ENCODE measurements around the gene CELA3A.
A peak's percentile ranks its signal among the peaks of the same experiment; 100 is the strongest.

CELA3A gene

DNA sequence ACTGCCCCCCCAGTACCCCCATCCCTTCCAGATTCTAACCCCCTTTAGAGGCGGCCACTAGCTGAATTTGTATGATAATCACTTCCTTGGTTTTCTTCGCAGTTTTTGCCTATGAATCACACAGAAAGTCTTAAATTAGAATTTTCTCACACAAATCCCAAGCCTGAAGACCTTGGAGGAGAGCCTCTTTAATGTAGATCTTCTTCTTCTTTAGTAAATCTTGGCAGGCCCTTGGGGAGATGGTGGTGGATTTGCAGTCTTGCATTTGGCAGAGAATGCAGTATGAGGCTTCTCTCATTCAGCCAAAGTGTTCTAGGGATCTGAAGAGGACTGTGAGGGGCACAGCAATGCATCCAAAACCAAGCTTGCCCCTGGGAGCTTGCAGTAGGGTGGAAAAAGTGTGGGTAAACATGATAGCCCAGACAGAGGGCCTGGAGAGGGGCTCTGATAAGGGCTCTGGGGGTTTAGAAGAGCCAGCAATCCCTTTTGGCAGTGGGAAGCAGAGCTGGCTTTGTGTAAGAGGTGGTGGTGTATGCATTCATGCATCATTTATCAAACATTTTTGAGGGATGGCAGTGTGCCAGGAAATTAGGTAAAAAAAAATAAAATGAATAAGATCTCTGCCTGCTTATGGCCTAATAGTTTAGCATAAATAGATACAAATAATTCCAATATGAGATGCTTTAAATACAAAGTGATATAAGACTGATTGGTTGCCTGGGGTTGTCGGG lies 43.4 kb downstream of the CELA3A start:
- H3K4me1 ChIP-seq (ENCODE audit: control insufficient read depth, low read depth, low read length), result peaks cover 3% of the 10 kb centered on the region
- H3K27ac ChIP-seq (ENCODE audit: low read length), result no peak overlapping the region
- no peaks in the 10 kb centered on the region for H3K9me3 ChIP-seq (ENCODE audit: control insufficient read depth, low read depth, low read length)

GRCh38 chr1:22045604-22046228 lies 44.3 kb downstream of the CELA3A start:
- no peaks in the 10 kb centered on the region for H3K27me3 ChIP-seq (ENCODE audit: control insufficient read depth, insufficient read depth, low read length)
- H3K4me3 ChIP-seq (ENCODE audit: low read length), result no peak overlapping the region
- no peak overlapping the region for H3K27ac ChIP-seq (ENCODE audit: low read length)
- no peaks in the 10 kb centered on the region for H3K36me3 ChIP-seq (ENCODE audit: control insufficient read depth, low read depth, low read length)
- no peak overlapping the region for H3K9ac ChIP-seq (ENCODE audit: low read length)
- H3K4me1 ChIP-seq (ENCODE audit: control insufficient read depth, low read depth, low read length), result no peaks in the 10 kb centered on the region
- H3K9me3 ChIP-seq (ENCODE audit: control insufficient read depth, low read depth, low read length), result no peaks in the 10 kb centered on the region

More for the DNA sequence above, 43.4 kb downstream of the CELA3A start:
- H3K36me3 ChIP-seq (ENCODE audit: control insufficient read depth, low read depth, low read length), result no peaks in the 10 kb centered on the region
- no peak overlapping the region for H3K9ac ChIP-seq (ENCODE audit: low read length)
- H3K27me3 ChIP-seq (ENCODE audit: control insufficient read depth, insufficient read depth, low read length), result no peaks in the 10 kb centered on the region
- H3K4me3 ChIP-seq (ENCODE audit: low read length), result no peak overlapping the region

DNA sequence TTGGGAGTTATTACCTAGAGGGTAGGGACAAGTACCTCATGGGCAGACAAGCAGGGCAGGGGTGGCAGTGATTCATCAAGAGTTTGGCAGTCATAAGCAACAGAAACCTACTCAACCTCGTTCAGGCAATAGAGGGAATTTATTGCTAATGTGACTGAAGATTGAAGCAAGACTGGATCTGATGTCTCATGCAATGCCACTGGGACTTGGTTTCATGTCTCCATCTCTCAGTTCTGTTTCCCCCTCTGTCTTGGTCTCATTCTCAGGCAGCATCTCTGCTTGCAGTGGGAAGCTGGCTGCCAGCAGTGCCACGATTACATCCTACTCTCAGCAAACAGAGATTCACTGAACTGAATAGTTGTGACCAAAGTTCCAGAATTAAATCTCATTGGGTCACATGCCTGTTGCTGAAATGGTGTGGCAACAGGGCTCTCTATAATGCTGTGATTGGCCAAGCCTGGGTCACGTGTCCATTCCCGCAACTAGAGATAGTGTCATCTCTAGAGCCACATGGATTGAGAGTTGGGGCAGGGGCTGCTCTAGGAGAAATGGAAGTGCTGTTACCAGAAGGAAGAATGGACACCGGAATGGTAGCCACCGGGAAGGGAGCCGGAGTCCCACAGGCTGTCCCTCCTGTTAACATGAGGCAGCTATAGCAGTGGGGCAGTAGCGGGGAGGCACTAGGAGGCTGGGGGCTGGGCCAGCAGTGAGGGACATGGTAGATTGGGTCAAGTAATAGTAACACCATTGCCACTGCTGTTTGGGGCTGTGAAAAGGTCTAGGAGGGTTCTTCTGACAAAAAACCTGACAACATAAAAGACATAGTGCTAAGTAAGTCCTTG lies 47.1 kb downstream of the CELA3A start:
- Histone ChIP-seq H3K9me3 (ENCODE audit: control insufficient read depth, low read depth, low read length) (no peaks in the 10 kb centered on the region), H3K4me3 (ENCODE audit: low read length) (no peak overlapping the region), H3K36me3 (ENCODE audit: control insufficient read depth, low read depth, low read length) (no peaks in the 10 kb centered on the region), H3K4me1 (ENCODE audit: control insufficient read depth, low read depth, low read length) (no peaks in the 10 kb centered on the region), H3K9ac (ENCODE audit: low read length) (no peak overlapping the region), H3K27me3 (ENCODE audit: control insufficient read depth, insufficient read depth, low read length) (no peaks in the 10 kb centered on the region), H3K27ac (ENCODE audit: low read length) (no peak overlapping the region)

GRCh38 chr1:22050330-22050729 lies 48.9 kb downstream of the CELA3A start:
- Histone ChIP-seq H3K9ac (ENCODE audit: low read length) (no peak overlapping the region), H3K27ac (ENCODE audit: low read length) (no peak overlapping the region), H3K9me3 (ENCODE audit: control insufficient read depth, low read depth, low read length) (no peaks in the 10 kb centered on the region), H3K4me3 (ENCODE audit: low read length) (no peak overlapping the region), H3K36me3 (ENCODE audit: control insufficient read depth, low read depth, low read length) (no peaks in the 10 kb centered on the region), H3K4me1 (ENCODE audit: control insufficient read depth, low read depth, low read length) (peaks cover 4% of the 10 kb centered on the region), H3K27me3 (ENCODE audit: control insufficient read depth, insufficient read depth, low read length) (no peaks in the 10 kb centered on the region)

DNA sequence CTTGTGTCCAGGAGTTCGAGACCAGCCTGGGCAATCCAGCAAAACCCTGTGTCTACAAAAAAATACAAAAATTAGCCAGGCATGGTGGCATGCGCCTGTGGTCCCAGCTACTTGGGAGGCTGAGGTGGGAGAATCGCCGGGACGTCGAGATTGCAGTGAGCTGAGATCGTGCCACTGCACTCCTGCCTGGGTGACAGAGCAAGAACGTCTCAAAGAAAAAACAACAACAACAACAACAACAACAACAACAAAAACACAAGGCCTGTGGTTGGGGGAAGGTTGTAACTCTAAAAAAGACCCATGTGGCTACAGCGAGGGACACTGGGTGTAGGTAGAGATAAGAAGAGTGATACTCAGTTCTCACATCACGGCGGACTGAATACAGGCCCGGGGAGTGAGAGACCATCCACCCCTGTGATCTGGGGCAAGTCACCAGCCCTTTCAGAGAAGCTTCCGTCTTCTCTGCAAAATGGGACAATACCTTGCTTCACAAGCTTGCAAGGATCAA lies 50.2 kb downstream of the CELA3A start:
- peaks cover 4% of the 10 kb centered on the region for H3K4me1 ChIP-seq (ENCODE audit: control insufficient read depth, low read depth, low read length)
- H3K9ac ChIP-seq (ENCODE audit: low read length), result no peak overlapping the region
- peaks cover under 1% of the 10 kb centered on the region for H3K36me3 ChIP-seq (ENCODE audit: control insufficient read depth, low read depth, low read length)
- H3K9me3 ChIP-seq (ENCODE audit: control insufficient read depth, low read depth, low read length), result no peaks in the 10 kb centered on the region
- H3K4me3 ChIP-seq (ENCODE audit: low read length), result peak overlapping the region; percentile 61
- no peak overlapping the region for H3K27ac ChIP-seq (ENCODE audit: low read length)
- no peaks in the 10 kb centered on the region for H3K27me3 ChIP-seq (ENCODE audit: control insufficient read depth, insufficient read depth, low read length)

DNA sequence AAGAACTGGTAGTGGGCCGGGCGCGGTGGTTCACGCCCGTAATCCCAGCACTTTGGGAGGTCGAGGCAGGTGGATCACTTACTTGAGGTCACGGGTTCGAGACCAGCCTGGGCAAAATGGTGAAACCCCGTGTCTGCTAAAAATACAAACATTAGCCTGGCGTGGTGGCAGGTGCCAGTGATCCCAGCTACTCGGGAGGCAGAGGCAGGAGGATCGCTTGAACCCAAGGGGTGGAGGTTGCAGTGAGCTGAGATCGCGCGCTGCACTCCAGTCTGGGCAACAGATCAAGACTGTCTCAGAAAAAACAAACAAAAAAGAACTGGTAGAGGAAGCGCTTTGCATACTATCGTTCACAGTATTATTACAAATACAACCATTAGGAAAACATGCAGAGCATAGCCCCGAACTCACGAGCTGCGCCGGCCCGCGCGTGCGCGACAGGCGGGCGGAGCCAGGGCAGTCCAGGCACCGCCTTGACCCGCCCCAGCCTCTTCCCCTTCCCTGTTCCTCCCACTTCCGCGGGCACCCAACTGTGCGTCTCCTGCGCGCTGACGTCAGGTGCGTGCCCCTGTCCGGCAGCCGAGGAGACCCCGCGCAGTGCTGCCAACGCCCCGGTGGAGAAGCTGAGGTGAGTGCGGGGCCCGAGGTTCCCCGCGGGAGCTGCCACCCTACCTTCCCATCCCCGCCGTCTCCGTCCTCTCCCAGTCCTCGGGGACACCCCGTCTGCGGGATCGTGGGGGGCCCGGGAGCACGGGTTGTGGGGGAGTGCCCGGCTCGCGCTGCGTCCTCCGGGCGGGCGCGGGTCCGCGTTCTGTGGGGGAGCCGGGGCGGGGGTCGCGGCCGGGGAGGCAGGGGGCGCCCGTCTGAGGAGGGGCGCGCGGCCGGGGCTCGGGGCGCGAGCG lies 50.9 kb downstream of the CELA3A start, which contains the start of gene CDC42:
Gene CDC42 (plus strand): TSS at position 595 of the 902 bp plus-strand sequence. CDS start 25,770 bp downstream, outside the sequence.
- Histone ChIP-seq H3K4me3 (ENCODE audit: low read length) (peak within 1 kb of the TSS; percentile 93), H3K9me3 (ENCODE audit: control insufficient read depth, low read depth, low read length) (no peaks in the 10 kb centered on the region), H3K36me3 (ENCODE audit: control insufficient read depth, low read depth, low read length) (peaks cover 3% of the 10 kb centered on the region), H3K4me1 (ENCODE audit: control insufficient read depth, low read depth, low read length) (peaks cover 4% of the 10 kb centered on the region), H3K27me3 (ENCODE audit: control insufficient read depth, insufficient read depth, low read length) (no peaks in the 10 kb centered on the region), H3K9ac (ENCODE audit: low read length) (peak within 1 kb of the TSS; percentile 90), H3K27ac (ENCODE audit: low read length) (peak within 1 kb of the TSS; percentile 70)

DNA sequence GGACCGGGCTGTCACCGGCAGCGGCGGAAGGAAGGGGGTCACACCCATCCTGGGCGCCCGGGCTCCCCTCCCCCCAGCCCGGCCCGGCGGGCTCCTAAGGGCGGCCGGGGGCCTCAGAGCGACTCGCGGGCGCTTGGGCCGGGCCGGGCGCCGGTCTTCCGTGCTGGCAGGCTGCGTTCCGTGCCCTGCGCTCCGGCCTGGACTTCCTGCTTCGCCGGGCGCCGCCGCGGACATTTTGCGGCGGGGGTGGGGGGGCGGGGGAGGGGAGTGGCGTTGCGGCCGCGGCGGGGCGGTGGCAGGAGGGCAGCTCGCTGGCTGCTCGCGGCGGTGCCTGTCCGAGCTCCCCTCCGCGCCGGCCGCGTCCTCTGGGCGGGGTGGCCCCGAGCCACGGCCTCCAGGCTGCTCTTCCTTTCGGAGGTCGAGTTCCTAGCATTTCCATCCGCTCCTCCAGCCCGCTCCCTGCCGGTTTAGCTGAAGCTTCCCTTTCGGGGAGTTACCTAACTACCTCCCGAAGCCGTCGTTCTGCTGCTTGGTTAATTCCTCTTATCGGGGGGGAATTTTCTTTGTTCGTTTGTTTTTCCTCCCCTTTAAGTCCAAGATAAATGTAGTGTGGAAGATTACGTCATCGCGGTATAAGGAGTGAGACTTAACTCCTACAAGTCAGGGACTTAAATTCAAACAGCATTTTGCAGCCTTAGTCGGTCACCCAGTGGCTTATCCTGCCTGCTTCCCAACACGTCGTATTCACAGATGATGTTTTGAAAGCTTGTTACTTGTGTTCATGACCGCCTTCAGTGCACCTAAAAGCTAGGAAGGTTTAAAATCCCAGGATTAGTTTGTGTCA lies 51.8 kb downstream of the CELA3A start:
- H3K4me1 ChIP-seq (ENCODE audit: control insufficient read depth, low read depth, low read length), result peaks cover 4% of the 10 kb centered on the region
- no peaks in the 10 kb centered on the region for H3K27me3 ChIP-seq (ENCODE audit: control insufficient read depth, insufficient read depth, low read length)
- H3K4me3 ChIP-seq (ENCODE audit: low read length), result peak overlapping the region; percentile 93
- H3K36me3 ChIP-seq (ENCODE audit: control insufficient read depth, low read depth, low read length), result peaks cover 3% of the 10 kb centered on the region
- H3K9ac ChIP-seq (ENCODE audit: low read length), result peak overlapping the region; percentile 90
- H3K27ac ChIP-seq (ENCODE audit: low read length), result peak overlapping the region; percentile 70
- no peaks in the 10 kb centered on the region for H3K9me3 ChIP-seq (ENCODE audit: control insufficient read depth, low read depth, low read length)

DNA sequence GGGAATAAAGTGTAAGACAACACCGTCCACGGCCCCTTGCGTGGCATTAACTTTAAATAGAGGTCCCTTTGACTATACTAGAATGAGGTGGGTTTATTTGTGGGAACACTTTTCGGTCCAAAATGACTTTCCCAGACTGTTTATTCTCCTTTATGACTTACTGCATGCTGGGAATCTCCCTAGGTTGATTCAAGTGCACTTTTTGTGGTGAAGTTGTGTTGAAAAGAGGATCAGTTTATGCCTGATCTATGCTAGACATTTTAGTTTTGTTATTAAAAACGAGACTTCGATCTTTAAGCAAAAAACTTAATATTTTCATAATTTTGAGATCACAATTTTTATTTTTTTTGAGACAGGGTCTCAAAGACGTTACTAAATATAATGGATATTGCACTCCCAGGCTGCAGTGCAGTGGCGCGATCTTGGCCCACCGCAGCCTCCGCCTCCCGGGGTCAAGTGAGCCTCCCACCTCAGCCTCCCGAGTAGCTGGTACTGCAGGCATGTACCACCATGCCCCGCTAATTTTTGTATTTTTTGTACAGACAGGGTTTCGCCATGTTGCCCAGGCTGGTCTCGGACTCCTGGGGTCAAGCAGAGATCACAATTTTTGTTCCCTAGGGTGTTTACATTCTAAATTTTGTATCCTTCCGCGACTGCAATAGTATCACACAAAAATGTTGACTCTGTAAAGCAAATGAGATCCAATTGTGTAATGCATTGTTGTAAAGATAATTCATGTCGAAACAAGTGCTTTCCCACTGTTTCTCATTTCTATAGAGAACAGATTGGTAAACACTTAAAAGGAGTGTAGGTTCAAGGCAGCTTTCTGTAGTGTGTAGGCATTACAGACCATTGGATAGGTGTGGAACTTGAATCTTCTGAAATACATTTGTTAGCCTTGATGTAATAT lies 52.7 kb downstream of the CELA3A start:
- H3K27me3 ChIP-seq (ENCODE audit: control insufficient read depth, insufficient read depth, low read length), result no peaks in the 10 kb centered on the region
- H3K36me3 ChIP-seq (ENCODE audit: control insufficient read depth, low read depth, low read length), result peaks cover 3% of the 10 kb centered on the region
- H3K4me1 ChIP-seq (ENCODE audit: control insufficient read depth, low read depth, low read length), result peaks cover 4% of the 10 kb centered on the region
- H3K27ac ChIP-seq (ENCODE audit: low read length), result peak overlapping the region; percentile 70
- H3K9me3 ChIP-seq (ENCODE audit: control insufficient read depth, low read depth, low read length), result no peaks in the 10 kb centered on the region
- peak overlapping the region; percentile 93 for H3K4me3 ChIP-seq (ENCODE audit: low read length)
- H3K9ac ChIP-seq (ENCODE audit: low read length), result peak overlapping the region; percentile 90

- H3K9me3 ChIP-seq (ENCODE audit: control insufficient read depth, low read depth, low read length), result no peaks in the 10 kb centered on the region
- no peak overlapping the region for H3K4me3 ChIP-seq (ENCODE audit: low read length)
- peaks cover 4% of the 10 kb centered on the region for H3K4me1 ChIP-seq (ENCODE audit: control insufficient read depth, low read depth, low read length)
- peaks cover 3% of the 10 kb centered on the region for H3K36me3 ChIP-seq (ENCODE audit: control insufficient read depth, low read depth, low read length)
- no peak overlapping the region for H3K27ac ChIP-seq (ENCODE audit: low read length)
- no peak overlapping the region for H3K9ac ChIP-seq (ENCODE audit: low read length)
- no peaks in the 10 kb centered on the region for H3K27me3 ChIP-seq (ENCODE audit: control insufficient read depth, insufficient read depth, low read length)
Measured at GRCh38 chr1:22055463-22055862, 54.0 kb downstream of the CELA3A start.
